Adrenal gland (tissue), 5 donors: ENCODE data around the gene ZNRF1.

ENCODE experiments used
- POLR2A ChIP-seq, 2 donors: fragments of 450-650 bp; IDR thresholded peaks; one replicate each; pipeline ENCODE4 v1.6.1; 2017; ENCODE audit warnings: antibody characterized with exemption in 2 of 2, mild to moderate bottlenecking in 2 of 2, moderate library complexity in 1 of 2
- TF ChIP-seq, protein P1 (sequence below), 6 experiments: fragments of 450-650 bp in 4 of 6; fragments of 200-600 bp in 2 of 6; sonication (generic) in 1 of 6; IDR thresholded peaks; 1 replicate in 5 of 6; 2 replicates in 1 of 6; pipeline versions ENCODE4 v1.5.1 to v1.8.0; 2016 to 2021; ENCODE audit warnings: antibody characterized with exemption in 6 of 6, mild to moderate bottlenecking in 2 of 6, moderate library complexity in 1 of 6
- donor health status: DM: no; HTN: no; CAD: no.

DNA sequence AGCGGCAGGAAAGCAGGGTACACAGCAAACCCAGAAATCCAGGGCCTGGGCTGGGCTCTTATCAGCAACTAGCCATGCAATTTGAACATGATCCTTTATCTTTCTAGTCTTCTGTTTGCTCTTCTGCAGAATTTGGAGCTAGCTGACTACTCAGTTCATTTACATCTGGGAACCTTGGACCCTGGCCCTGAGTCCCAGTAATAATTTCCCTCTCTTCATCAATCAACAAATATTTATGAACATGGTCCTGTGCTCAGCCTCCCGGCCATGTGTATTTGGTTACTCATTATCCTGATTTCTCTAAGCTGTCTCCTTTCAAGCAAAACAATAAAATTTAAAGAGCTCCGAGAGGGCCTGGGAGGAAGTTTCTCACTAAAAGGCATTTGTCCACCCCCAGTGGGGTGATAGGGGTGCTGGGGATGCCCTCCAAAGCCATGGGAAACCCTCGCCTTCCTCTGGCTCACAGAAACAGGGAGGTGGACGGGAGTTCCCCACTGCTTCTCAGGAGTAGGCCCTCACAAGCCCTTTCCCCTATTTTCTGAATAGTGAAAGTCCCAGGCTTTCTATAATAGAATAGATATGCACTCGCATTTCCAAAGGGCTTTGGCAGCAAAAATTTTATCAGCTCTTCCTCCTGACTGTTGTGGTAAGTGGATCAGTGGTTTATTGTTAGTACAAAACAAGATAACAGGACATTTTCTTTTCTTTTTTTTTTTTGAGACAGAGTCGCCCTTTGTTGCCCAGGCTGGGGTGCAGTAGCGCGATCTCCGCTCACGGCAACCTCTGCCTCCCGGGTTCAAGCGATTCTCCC lies 7.0 kb upstream of the ZNRF1 start:
- TF ChIP-seq, protein P1, sequence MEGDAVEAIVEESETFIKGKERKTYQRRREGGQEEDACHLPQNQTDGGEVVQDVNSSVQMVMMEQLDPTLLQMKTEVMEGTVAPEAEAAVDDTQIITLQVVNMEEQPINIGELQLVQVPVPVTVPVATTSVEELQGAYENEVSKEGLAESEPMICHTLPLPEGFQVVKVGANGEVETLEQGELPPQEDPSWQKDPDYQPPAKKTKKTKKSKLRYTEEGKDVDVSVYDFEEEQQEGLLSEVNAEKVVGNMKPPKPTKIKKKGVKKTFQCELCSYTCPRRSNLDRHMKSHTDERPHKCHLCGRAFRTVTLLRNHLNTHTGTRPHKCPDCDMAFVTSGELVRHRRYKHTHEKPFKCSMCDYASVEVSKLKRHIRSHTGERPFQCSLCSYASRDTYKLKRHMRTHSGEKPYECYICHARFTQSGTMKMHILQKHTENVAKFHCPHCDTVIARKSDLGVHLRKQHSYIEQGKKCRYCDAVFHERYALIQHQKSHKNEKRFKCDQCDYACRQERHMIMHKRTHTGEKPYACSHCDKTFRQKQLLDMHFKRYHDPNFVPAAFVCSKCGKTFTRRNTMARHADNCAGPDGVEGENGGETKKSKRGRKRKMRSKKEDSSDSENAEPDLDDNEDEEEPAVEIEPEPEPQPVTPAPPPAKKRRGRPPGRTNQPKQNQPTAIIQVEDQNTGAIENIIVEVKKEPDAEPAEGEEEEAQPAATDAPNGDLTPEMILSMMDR (IDR thresholded peaks at IDR 0.05): no peak
- no peak for TF ChIP-seq POLR2A (IDR thresholded peaks at IDR 0.05)
